Measurements from ENCODE around the gene FARSB. TPM values are rescaled to one million over a fixed set of nuclear protein-coding genes. Genes with fewer than 3 reads are reported as not detected.

The FARSB gene
- total RNA-seq, 2 donors from 2014 or later = 7.3 to 11.1 TPM

GRCh38 chr2:222575618-222576017, 80.3 kb downstream of the FARSB start:
- Histone ChIP-seq H3K27me3 (replicated peaks; ENCODE audit: insufficient read depth) (no peaks in the 10 kb centered on the region), H3K27ac (no peak overlapping the region), H3K36me3 (no peaks in the 10 kb centered on the region), H3K4me3 (no peak overlapping the region), H3K9me3 (no peaks in the 10 kb centered on the region), H3K4me1 (ENCODE audit: control insufficient read depth in 1 of 2, low read depth in 2 of 2) (peaks cover 7 to 15% of the 10 kb centered on the region in 2 donors)
- DNase-seq (ENCODE audit: low spot score) (no peak), ATAC-seq (ENCODE audit: insufficient number of reproducible peaks, low FRiP score, low read depth) (no peak)
- no peak for TF ChIP-seq CTCF (IDR thresholded peaks at IDR 0.05)

- DNase-seq (ENCODE audit: low spot score) = no peak
Observed at GRCh38 chr2:222572751-222573174, 83.1 kb downstream of the FARSB start.

GRCh38 chr2:222572264-222572721, 83.6 kb downstream of the FARSB start:
- no peak for ATAC-seq (ENCODE audit: insufficient number of reproducible peaks, low FRiP score, low read depth)
- H3K4me1 ChIP-seq (ENCODE audit: control insufficient read depth in 1 of 2, low read depth in 2 of 2) = peaks cover 7 to 15% of the 10 kb centered on the region in 2 donors
- TF ChIP-seq CTCF (IDR thresholded peaks at IDR 0.05) = no peak
- DNase-seq (ENCODE audit: low spot score) = no peak
- no peaks in the 10 kb centered on the region for H3K27me3 ChIP-seq (replicated peaks; ENCODE audit: insufficient read depth)
- no peaks in the 10 kb centered on the region for H3K9me3 ChIP-seq
- no peak overlapping the region for H3K27ac ChIP-seq
- H3K4me3 ChIP-seq = no peak overlapping the region
- no peaks in the 10 kb centered on the region for H3K36me3 ChIP-seq

More at GRCh38 chr2:222572751-222573174, 83.1 kb downstream of the FARSB start:
- Histone ChIP-seq H3K27ac (no peak overlapping the region), H3K4me1 (ENCODE audit: control insufficient read depth in 1 of 2, low read depth in 2 of 2) (peaks cover 7 to 15% of the 10 kb centered on the region in 2 donors), H3K9me3 (no peaks in the 10 kb centered on the region), H3K4me3 (no peak overlapping the region), H3K36me3 (no peaks in the 10 kb centered on the region), H3K27me3 (replicated peaks; ENCODE audit: insufficient read depth) (no peaks in the 10 kb centered on the region)
- no peak for TF ChIP-seq CTCF (IDR thresholded peaks at IDR 0.05)
- ATAC-seq (ENCODE audit: insufficient number of reproducible peaks, low FRiP score, low read depth) = no peak

- H3K4me1 ChIP-seq (ENCODE audit: control insufficient read depth in 1 of 2, low read depth in 2 of 2) = peaks cover 7 to 15% of the 10 kb centered on the region in 2 donors
- ATAC-seq (ENCODE audit: insufficient number of reproducible peaks, low FRiP score, low read depth) (no peak), DNase-seq (ENCODE audit: low spot score) (no peak)
- H3K27me3 ChIP-seq (replicated peaks; ENCODE audit: insufficient read depth) = no peaks in the 10 kb centered on the region
- no peaks in the 10 kb centered on the region for H3K9me3 ChIP-seq
- no peak for TF ChIP-seq CTCF (IDR thresholded peaks at IDR 0.05)
- no peaks in the 10 kb centered on the region for H3K36me3 ChIP-seq
- H3K4me3 ChIP-seq = no peak overlapping the region
- no peak overlapping the region for H3K27ac ChIP-seq
Observed at GRCh38 chr2:222569826-222570225, 86.1 kb downstream of the FARSB start.

- H3K27ac ChIP-seq = no peak overlapping the region
- no peak for TF ChIP-seq CTCF (IDR thresholded peaks at IDR 0.05)
- ATAC-seq (ENCODE audit: insufficient number of reproducible peaks, low FRiP score, low read depth) = no peak
- DNase-seq (ENCODE audit: low spot score) = no peak
- H3K4me1 ChIP-seq (ENCODE audit: control insufficient read depth in 1 of 2, low read depth in 2 of 2) = peaks cover 7 to 15% of the 10 kb centered on the region in 2 donors
- no peak overlapping the region for H3K4me3 ChIP-seq
- no peaks in the 10 kb centered on the region for H3K27me3 ChIP-seq (replicated peaks; ENCODE audit: insufficient read depth)
- no peaks in the 10 kb centered on the region for H3K36me3 ChIP-seq
- H3K9me3 ChIP-seq = no peaks in the 10 kb centered on the region
Observed at GRCh38 chr2:222568865-222569264, 87.0 kb downstream of the FARSB start.
